ENCODE results near the gene NRP2. TPM values are rescaled to one million over a fixed set of nuclear protein-coding genes. Genes with fewer than 3 reads are reported as not detected.

Gene NRP2
- total RNA-seq, 1 experiment from 2014 or later: 18.3 TPM

DNA sequence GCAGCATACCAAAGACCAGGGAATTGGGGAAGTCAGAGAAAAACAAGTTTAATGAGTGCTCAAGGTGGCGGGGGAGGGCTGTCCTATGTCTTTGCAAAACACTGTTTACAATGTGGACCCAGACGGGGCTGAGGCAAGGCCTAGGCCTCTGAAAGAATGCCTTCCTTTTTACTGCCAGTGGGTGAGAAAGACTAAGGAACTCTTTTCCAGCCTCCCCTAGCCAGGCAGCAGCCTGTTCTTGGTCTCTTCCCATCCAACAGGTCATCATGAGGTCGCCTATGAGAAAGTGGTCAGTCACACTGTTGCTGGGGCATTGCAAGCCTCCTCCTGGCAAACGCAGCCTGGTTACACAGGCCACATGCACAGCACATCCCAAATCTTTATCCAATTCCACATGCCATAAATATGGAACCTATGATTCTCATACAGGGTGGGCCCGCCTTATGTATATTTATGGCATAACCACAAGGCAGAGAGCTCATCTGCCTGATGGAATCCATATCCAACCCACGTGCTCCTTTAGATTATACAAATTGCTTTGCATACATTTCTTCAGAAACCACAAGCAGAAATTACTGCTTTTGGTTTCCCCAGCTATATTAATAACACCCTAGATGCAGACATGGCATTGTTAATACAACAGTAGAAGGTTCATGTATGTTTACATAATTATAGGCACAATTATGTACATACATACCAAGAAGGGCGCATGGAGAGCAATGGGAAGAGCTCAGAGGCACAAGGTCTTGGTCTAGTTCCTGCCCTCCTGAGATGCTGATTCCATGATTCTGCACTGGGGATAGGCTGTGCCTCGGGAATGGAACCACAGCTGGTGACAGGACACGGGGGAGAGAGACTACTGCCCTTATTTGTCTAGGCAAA lies 48.6 kb downstream of the NRP2 start:
- H3K27ac ChIP-seq (ENCODE audit: low read length): no peak overlapping the region
- POLR2A ChIA-PET (ENCODE audit: unreplicated experiment): no interaction called here
- no TSS peak for BruUV-seq (replicated peaks)
- CTCF ChIA-PET: no interaction called here
- H3K27me3 ChIP-seq (ENCODE audit: low read length): no peaks in the 10 kb centered on the region
- no peaks in the 10 kb centered on the region for H3K9me2 ChIP-seq (replicated peaks; ENCODE audit: low read length)
- H3F3A ChIP-seq (ENCODE audit: low read length, unreplicated experiment): no peaks in the 10 kb centered on the region
- no peak for DNase-seq
- TF ChIP-seq, protein P1, sequence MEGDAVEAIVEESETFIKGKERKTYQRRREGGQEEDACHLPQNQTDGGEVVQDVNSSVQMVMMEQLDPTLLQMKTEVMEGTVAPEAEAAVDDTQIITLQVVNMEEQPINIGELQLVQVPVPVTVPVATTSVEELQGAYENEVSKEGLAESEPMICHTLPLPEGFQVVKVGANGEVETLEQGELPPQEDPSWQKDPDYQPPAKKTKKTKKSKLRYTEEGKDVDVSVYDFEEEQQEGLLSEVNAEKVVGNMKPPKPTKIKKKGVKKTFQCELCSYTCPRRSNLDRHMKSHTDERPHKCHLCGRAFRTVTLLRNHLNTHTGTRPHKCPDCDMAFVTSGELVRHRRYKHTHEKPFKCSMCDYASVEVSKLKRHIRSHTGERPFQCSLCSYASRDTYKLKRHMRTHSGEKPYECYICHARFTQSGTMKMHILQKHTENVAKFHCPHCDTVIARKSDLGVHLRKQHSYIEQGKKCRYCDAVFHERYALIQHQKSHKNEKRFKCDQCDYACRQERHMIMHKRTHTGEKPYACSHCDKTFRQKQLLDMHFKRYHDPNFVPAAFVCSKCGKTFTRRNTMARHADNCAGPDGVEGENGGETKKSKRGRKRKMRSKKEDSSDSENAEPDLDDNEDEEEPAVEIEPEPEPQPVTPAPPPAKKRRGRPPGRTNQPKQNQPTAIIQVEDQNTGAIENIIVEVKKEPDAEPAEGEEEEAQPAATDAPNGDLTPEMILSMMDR (conservative IDR thresholded peaks at IDR 0.05; ENCODE audit: low read depth, low read length): no peak
- TF ChIP-seq EZH2phosphoT487 (IDR thresholded peaks at IDR 0.05; ENCODE audit: borderline replicate concordance, low read length) (no peak), EZH2 (IDR thresholded peaks at IDR 0.05; ENCODE audit: low read length, unreplicated experiment) (no peak)
- H3K9ac ChIP-seq (ENCODE audit: low read length): no peak overlapping the region
- no peak for ATAC-seq
- H3K4me3 ChIP-seq (ENCODE audit: low read length): no peak overlapping the region
- H3K4me1 ChIP-seq (ENCODE audit: insufficient read depth, low read length): peaks cover 21% of the 10 kb centered on the region
- H3K79me2 ChIP-seq (ENCODE audit: low read length): no peaks in the 10 kb centered on the region
- no peaks in the 10 kb centered on the region for H4K20me1 ChIP-seq (ENCODE audit: low read length)
- no peak overlapping the region for H3K4me2 ChIP-seq (ENCODE audit: low read length)
- intact Hi-C loops (cut with micrococcal nuclease): no loop called here
- no peaks in the 10 kb centered on the region; the same call in 1 of the 2 replicates for H3K36me3 ChIP-seq (ENCODE audit: low read depth, low read length)
- no peaks in the 10 kb centered on the region for H3K9me3 ChIP-seq (ENCODE audit: low read length)
- H2AFZ ChIP-seq (ENCODE audit: low read length): no peak overlapping the region

DNA sequence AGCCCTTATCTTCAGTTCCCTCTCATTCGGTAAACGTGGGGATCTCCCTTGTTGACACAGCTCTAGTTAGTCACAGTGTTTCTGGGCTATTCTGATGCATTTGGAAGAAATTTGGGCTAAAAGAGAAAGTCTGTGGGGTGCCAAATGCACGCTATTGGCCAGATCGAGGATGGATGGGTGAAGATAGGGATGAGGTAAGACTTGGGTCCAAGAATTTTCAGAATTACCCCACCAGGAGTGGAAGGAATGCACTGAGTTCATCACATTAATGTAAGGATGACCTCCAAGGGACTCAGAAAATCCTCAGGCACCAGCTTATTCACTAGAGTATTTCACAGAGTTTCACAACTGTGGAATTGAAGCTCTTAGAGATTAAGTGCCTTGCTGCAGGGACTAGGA lies 49.3 kb downstream of the NRP2 start:
- Histone ChIP-seq H3K36me3 (ENCODE audit: low read depth, low read length) (no peaks in the 10 kb centered on the region), H3K79me2 (ENCODE audit: low read length) (no peaks in the 10 kb centered on the region), H3K9me3 (ENCODE audit: low read length) (no peaks in the 10 kb centered on the region), H3K4me2 (ENCODE audit: low read length) (no peak overlapping the region), H3K27ac (ENCODE audit: low read length) (no peak overlapping the region), H3K9me2 (replicated peaks; ENCODE audit: low read length) (no peaks in the 10 kb centered on the region), H3K4me1 (ENCODE audit: insufficient read depth, low read length) (peaks cover 14% of the 10 kb centered on the region), H4K20me1 (ENCODE audit: low read length) (no peaks in the 10 kb centered on the region), H3F3A (ENCODE audit: low read length, unreplicated experiment) (no peaks in the 10 kb centered on the region), H2AFZ (ENCODE audit: low read length) (no peak overlapping the region), H3K27me3 (ENCODE audit: low read length) (no peaks in the 10 kb centered on the region), H3K4me3 (ENCODE audit: low read length) (no peak overlapping the region), H3K9ac (ENCODE audit: low read length) (no peak overlapping the region)
- BruUV-seq (replicated peaks): no TSS peak
- no peak for DNase-seq
- peak; percentile 20; the same call in 1 of the 2 replicates for ATAC-seq
- POLR2A ChIA-PET (ENCODE audit: unreplicated experiment): no interaction called here
- intact Hi-C loops (cut with micrococcal nuclease): no loop called here
- CTCF ChIA-PET: no interaction called here
- TF ChIP-seq EZH2phosphoT487 (IDR thresholded peaks at IDR 0.05; ENCODE audit: borderline replicate concordance, low read length) (no peak), EZH2 (IDR thresholded peaks at IDR 0.05; ENCODE audit: low read length, unreplicated experiment) (no peak)
- TF ChIP-seq, protein P1 (conservative IDR thresholded peaks at IDR 0.05; ENCODE audit: low read depth, low read length): no peak

DNA sequence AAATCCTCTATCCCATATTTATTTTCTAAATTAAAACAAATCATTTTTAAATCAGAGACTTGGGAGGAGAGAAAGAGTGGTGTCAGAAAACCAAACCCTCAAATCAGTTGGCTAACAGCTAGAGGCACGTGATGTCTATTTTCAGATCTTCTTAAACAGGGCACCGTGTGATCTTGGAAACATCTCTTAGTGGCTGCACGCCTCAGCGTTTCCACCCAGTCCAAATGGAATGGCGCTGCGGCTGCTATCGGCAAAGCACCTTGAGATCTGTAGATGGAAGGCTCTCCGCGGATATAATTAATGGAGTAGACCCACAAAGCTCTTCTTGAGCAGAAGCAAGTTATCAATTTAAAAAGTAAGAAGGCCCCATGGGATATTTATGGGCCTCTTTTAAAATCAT lies 50.0 kb downstream of the NRP2 start:
- no peaks in the 10 kb centered on the region for H3K79me2 ChIP-seq (ENCODE audit: low read length)
- ATAC-seq (no peak), DNase-seq (no peak)
- ChIA-PET CTCF (no interaction called here), POLR2A (ENCODE audit: unreplicated experiment) (no interaction called here)
- TF ChIP-seq, protein P1 (conservative IDR thresholded peaks at IDR 0.05; ENCODE audit: low read depth, low read length): no peak
- no peak for TF ChIP-seq EZH2phosphoT487 (IDR thresholded peaks at IDR 0.05; ENCODE audit: borderline replicate concordance, low read length)
- H3K9me3 ChIP-seq (ENCODE audit: low read length): no peaks in the 10 kb centered on the region
- intact Hi-C loops (cut with micrococcal nuclease): no loop called here
- H4K20me1 ChIP-seq (ENCODE audit: low read length): no peaks in the 10 kb centered on the region
- H3K4me3 ChIP-seq (ENCODE audit: low read length): no peak overlapping the region
- H3K9me2 ChIP-seq (replicated peaks; ENCODE audit: low read length): no peaks in the 10 kb centered on the region
- H3K4me1 ChIP-seq (ENCODE audit: insufficient read depth, low read length): peaks cover 9% of the 10 kb centered on the region
- no TSS peak for BruUV-seq (replicated peaks)
- H3K36me3 ChIP-seq (ENCODE audit: low read depth, low read length): no peaks in the 10 kb centered on the region
- H3K4me2 ChIP-seq (ENCODE audit: low read length): no peak overlapping the region
- H3F3A ChIP-seq (ENCODE audit: low read length, unreplicated experiment): no peaks in the 10 kb centered on the region
- no peaks in the 10 kb centered on the region for H3K27me3 ChIP-seq (ENCODE audit: low read length)
- H3K27ac ChIP-seq (ENCODE audit: low read length): no peak overlapping the region
- no peak overlapping the region for H3K9ac ChIP-seq (ENCODE audit: low read length)
- H2AFZ ChIP-seq (ENCODE audit: low read length): no peak overlapping the region
